Measurements from ENCODE around the gene DPEP1. TPM values are rescaled to one million over a fixed set of nuclear protein-coding genes. Genes with fewer than 3 reads are reported as not detected.

Gene DPEP1
- total and polyA plus RNA-seq, 10 donors, result 0.33 to 39.5 (median 2.0) TPM

- H3K27ac ChIP-seq, result no peak overlapping the region
- H3K9me3 ChIP-seq, result no peaks in the 10 kb centered on the region
- no peak overlapping the region for H3K4me3 ChIP-seq
- H3K27me3 ChIP-seq (replicated peaks in 1 of 7), result peaks cover 4 to 16% (median 9%) of the 10 kb centered on the region in 7 donors
- intact Hi-C loops (cut with DNase I; ENCODE audit: low total_unique reads), result no loop called here
- DNase-seq, result no peak
- 91 to 94% (median 92%) methylated on average over 32 to 33 of the region's 33 CpGs for WGBS, 5 donors
- peaks cover 0 to 16% (median 8%) of the 10 kb centered on the region in 6 donors for H3K4me1 ChIP-seq
- TF ChIP-seq POLR2A (IDR thresholded peaks at IDR 0.05), result no peak
- TF ChIP-seq POLR2AphosphoS5 (IDR thresholded peaks at IDR 0.05), result no peak
- TF ChIP-seq CTCF (IDR thresholded peaks at IDR 0.05 in 8 of 11, conservative IDR thresholded peaks at IDR 0.05 in 3 of 11), result no peak
- H3K36me3 ChIP-seq, result no peaks in the 10 kb centered on the region
Measured at GRCh38 chr16:89581045-89581695, 32.3 kb upstream of the DPEP1 start.

GRCh38 chr16:89581861-89582563 is 31.4 kb upstream of the DPEP1 start:
- Histone ChIP-seq H3K9me3 (no peaks in the 10 kb centered on the region), H3K4me3 (no peak overlapping the region), H3K36me3 (no peaks in the 10 kb centered on the region), H3K4me1 (peaks cover 0 to 18% (median 8%) of the 10 kb centered on the region in 6 donors), H3K27me3 (replicated peaks in 1 of 7) (peaks cover 0 to 8% (median under 1%) of the 10 kb centered on the region in 7 donors), H3K27ac (peak overlapping the region in 1 of 8 donors; percentile 35)
- TF ChIP-seq POLR2AphosphoS5 (IDR thresholded peaks at IDR 0.05) (no peak), POLR2A (IDR thresholded peaks at IDR 0.05) (no peak), CTCF (IDR thresholded peaks at IDR 0.05 in 8 of 11, conservative IDR thresholded peaks at IDR 0.05 in 3 of 11) (no peak)
- peak; percentile 68 for DNase-seq
- WGBS, 5 donors, result 55 to 66% (median 59%) methylated on average over 12 to 15 of the region's 15 CpGs
- intact Hi-C loops (cut with DNase I; ENCODE audit: low total_unique reads), result no loop called here

GRCh38 chr16:89582614-89583196 is 30.7 kb upstream of the DPEP1 start:
- intact Hi-C loops (cut with DNase I; ENCODE audit: low total_unique reads), result no loop called here
- Histone ChIP-seq H3K36me3 (no peaks in the 10 kb centered on the region), H3K27ac (peak overlapping the region in 1 of 8 donors; percentile 35), H3K27me3 (replicated peaks in 1 of 7) (peaks cover 0 to under 1% (median 0%) of the 10 kb centered on the region in 7 donors), H3K9me3 (no peaks in the 10 kb centered on the region), H3K4me1 (peaks cover 0 to 18% (median 8%) of the 10 kb centered on the region in 6 donors), H3K4me3 (no peak overlapping the region)
- TF ChIP-seq POLR2AphosphoS5 (IDR thresholded peaks at IDR 0.05), result no peak
- TF ChIP-seq CTCF (IDR thresholded peaks at IDR 0.05 in 8 of 11, conservative IDR thresholded peaks at IDR 0.05 in 3 of 11), result no peak
- no peak for TF ChIP-seq POLR2A (IDR thresholded peaks at IDR 0.05)
- WGBS, 5 donors, result 93 to 100% (median 94%) methylated on average over 3 to 19 of the region's 19 CpGs
- DNase-seq, result peak; percentile 69

Measured in spleen (tissue), 11 donors.